HEK293 (cell line): ENCODE results near the gene APOBEC2.

Experiments
- CTCF ChIA-PET: fragments of 350-600 bp; formaldehyde crosslinking; extraction: SDS; loops from one replicate; lab custom pipeline; 2021; ENCODE audit warnings: antibody characterized with exemption; lab: Yijun Ruan, JAX
- POLR2A ChIA-PET: fragments of 300-600 bp; formaldehyde crosslinking; extraction: SDS; loops from one replicate; lab custom pipeline; 2020; ENCODE audit warnings: antibody characterized with exemption, inconsistent platforms; lab: Yijun Ruan, JAX
- H3K27ac ChIP-seq: fragments of 200-500 bp; sonication (Bioruptor generic); 2 replicates; pipeline ENCODE4 v1.5.1; 2014; ENCODE audit warnings: low read depth, low read length, control low read depth, inconsistent platforms; ENCODE audit errors: extremely low read depth
- H3K36me3 ChIP-seq, 2 experiments: fragments of 200-500 bp in 1 of 2; sonication (Bioruptor generic) in 1 of 2; 1 replicate in 1 of 2; 2 replicates in 1 of 2; pipeline ENCODE4 v1.5.1; 2014 to 2017; ENCODE audit warnings: inconsistent platforms in 2 of 2, low read length in 2 of 2; ENCODE audit not compliant: control insufficient read depth in 2 of 2, insufficient read depth in 1 of 2
- H3K4me1 ChIP-seq: fragments of 200-500 bp; sonication (Bioruptor generic); 2 replicates; pipeline ENCODE4 v1.5.1; 2014; ENCODE audit warnings: mild to moderate bottlenecking, low read length, inconsistent platforms; ENCODE audit not compliant: control insufficient read depth, insufficient read depth
- H3K4me3 ChIP-seq: 2 replicates; pipeline ENCODE4 v1.5.1; 2011; ENCODE audit warnings: low read depth, mild to moderate bottlenecking, control low read depth, low read length, moderate library complexity
- H3K9me3 ChIP-seq: fragments of 200-500 bp; sonication (Bioruptor generic); 2 replicates; pipeline ENCODE4 v1.5.1; 2014; ENCODE audit warnings: low read depth, low read length, inconsistent platforms; ENCODE audit not compliant: control insufficient read depth, insufficient read depth
- GLI4 ChIP-seq: fragments of 450-650 bp; formaldehyde crosslinking; IDR thresholded peaks from 2 replicates; pipeline ENCODE4 v1.5.1; 2016; ENCODE audit warnings: missing biosample characterization, missing genetic modification characterization
- MZF1 ChIP-seq: fragments of 450-650 bp; formaldehyde crosslinking; IDR thresholded peaks from 2 replicates; pipeline ENCODE4 v1.5.1; 2017; ENCODE audit warnings: missing biosample characterization, missing genetic modification characterization, borderline replicate concordance
- SALL2 ChIP-seq: fragments of 450-650 bp; formaldehyde crosslinking; IDR thresholded peaks from 2 replicates; pipeline ENCODE4 v1.5.0; 2017; ENCODE audit warnings: missing biosample characterization, mild to moderate bottlenecking, missing genetic modification characterization, borderline replicate concordance
- SP3 ChIP-seq: fragments of 450-650 bp; formaldehyde crosslinking; IDR thresholded peaks from 2 replicates; pipeline ENCODE4 v1.5.1; 2016; ENCODE audit warnings: missing biosample characterization, missing genetic modification characterization
- ZNF138 ChIP-seq: fragments of 450-650 bp; formaldehyde crosslinking; IDR thresholded peaks from 2 replicates; pipeline ENCODE4 v1.5.1; 2016; ENCODE audit warnings: missing biosample characterization, missing genetic modification characterization, borderline replicate concordance
- ZNF146 ChIP-seq: fragments of 450-650 bp; formaldehyde crosslinking; IDR thresholded peaks from 2 replicates; pipeline ENCODE4 v1.5.1; 2016; ENCODE audit warnings: missing biosample characterization, missing genetic modification characterization
- ZNF184 ChIP-seq: fragments of 450-650 bp; IDR thresholded peaks from 2 replicates; pipeline ENCODE4 v1.5.1; 2018; ENCODE audit warnings: missing biosample characterization, mild to moderate bottlenecking, missing genetic modification characterization
- ZNF214 ChIP-seq: fragments of 450-650 bp; formaldehyde crosslinking; IDR thresholded peaks from 2 replicates; pipeline ENCODE4 v1.5.1; 2017; ENCODE audit warnings: missing biosample characterization, mild to moderate bottlenecking, missing genetic modification characterization, borderline replicate concordance
- ZNF37A ChIP-seq: fragments of 450-650 bp; IDR thresholded peaks from 2 replicates; pipeline ENCODE4 v1.5.1; 2018; ENCODE audit warnings: missing biosample characterization, missing genetic modification characterization
- ZNF48 ChIP-seq: fragments of 450-650 bp; formaldehyde crosslinking; IDR thresholded peaks from 2 replicates; pipeline ENCODE4 v1.5.1; 2016; ENCODE audit warnings: missing biosample characterization, missing genetic modification characterization
- ZNF530 ChIP-seq: fragments of 450-650 bp; formaldehyde crosslinking; IDR thresholded peaks from 2 replicates; pipeline ENCODE4 v1.5.1; 2016; ENCODE audit warnings: low read depth, missing biosample characterization, missing genetic modification characterization
- ZNF548 ChIP-seq: fragments of 450-650 bp; formaldehyde crosslinking; IDR thresholded peaks from 2 replicates; pipeline ENCODE4 v1.5.1; 2016; ENCODE audit warnings: missing biosample characterization, missing genetic modification characterization
- ZNF610 ChIP-seq: fragments of 450-650 bp; formaldehyde crosslinking; IDR thresholded peaks from 2 replicates; pipeline ENCODE4 v1.5.1; 2016; ENCODE audit warnings: missing biosample characterization, missing genetic modification characterization, borderline replicate concordance
- ZNF654 ChIP-seq: fragments of 450-650 bp; formaldehyde crosslinking; IDR thresholded peaks from 2 replicates; pipeline ENCODE4 v1.5.1; 2016; ENCODE audit warnings: low read depth, missing biosample characterization, missing genetic modification characterization
- ZNF747 ChIP-seq: fragments of 450-650 bp; formaldehyde crosslinking; IDR thresholded peaks from 2 replicates; pipeline ENCODE4 v1.5.1; 2016; ENCODE audit warnings: missing biosample characterization, missing genetic modification characterization
- ZNF777 ChIP-seq: fragments of 450-650 bp; formaldehyde crosslinking; IDR thresholded peaks from 2 replicates; pipeline ENCODE4 v1.5.1; 2017; ENCODE audit warnings: missing biosample characterization, missing genetic modification characterization, borderline replicate concordance
- TF ChIP-seq, protein P1 (sequence below): fragments of 450-650 bp; formaldehyde crosslinking; IDR thresholded peaks from 2 replicates; pipeline ENCODE4 v1.5.1; 2016; ENCODE audit warnings: missing biosample characterization, missing genetic modification characterization
- TF ChIP-seq, protein P2 (sequence below): fragments of 450-650 bp; formaldehyde crosslinking; IDR thresholded peaks from 2 replicates; pipeline ENCODE4 v1.5.1; 2016; ENCODE audit warnings: missing biosample characterization, missing genetic modification characterization, borderline replicate concordance
- TF ChIP-seq, protein P3 (sequence below): fragments of 450-650 bp; formaldehyde crosslinking; IDR thresholded peaks from 2 replicates; pipeline ENCODE4 v1.5.1; 2016; ENCODE audit warnings: missing biosample characterization, missing genetic modification characterization, low read depth
- TF ChIP-seq, protein P4 (sequence below): IDR thresholded peaks from 2 replicates; pipeline ENCODE4 v1.6.1; 2011; ENCODE audit warnings: mild to moderate bottlenecking, low read depth, low read length, borderline replicate concordance
- TF ChIP-seq, protein P5 (sequence below): fragments of 450-650 bp; formaldehyde crosslinking; IDR thresholded peaks from 2 replicates; pipeline ENCODE4 v1.5.1; 2017; ENCODE audit warnings: missing biosample characterization, missing genetic modification characterization

The APOBEC2 gene

DNA sequence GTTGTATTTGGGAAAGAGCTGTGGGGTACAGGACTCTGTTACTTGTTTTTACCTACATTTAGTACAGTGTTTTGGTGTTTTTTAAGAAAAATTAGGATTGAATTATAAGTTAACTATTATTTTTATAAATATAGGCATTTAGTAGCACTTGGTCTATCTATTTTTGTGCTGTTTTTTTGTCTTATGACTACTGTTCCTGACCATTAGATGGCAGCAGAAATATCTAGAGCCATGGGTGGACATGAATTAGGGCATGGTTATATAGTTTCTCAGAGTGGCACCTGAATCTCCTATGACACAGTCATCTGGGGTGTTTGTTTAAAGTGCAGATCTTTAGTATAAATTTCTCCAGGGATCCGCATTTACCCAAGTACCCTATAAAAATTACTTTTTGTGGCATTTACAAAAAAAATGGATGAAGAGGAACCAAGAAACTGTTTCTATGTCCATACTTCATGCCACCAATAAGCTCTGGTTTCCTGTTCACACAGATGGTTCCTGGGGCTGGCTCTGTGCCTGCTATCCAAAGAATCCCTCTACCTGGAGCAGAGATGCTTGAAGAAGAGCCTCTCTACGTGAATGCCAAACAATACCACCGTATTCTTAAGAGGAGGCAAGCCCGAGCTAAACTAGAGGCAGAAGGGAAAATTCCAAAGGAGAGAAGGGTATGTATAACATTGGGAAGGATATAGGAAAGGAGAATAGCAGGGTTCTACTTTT, 39.6 kb downstream of the APOBEC2 start:
- TF ChIP-seq ZNF184 (tag by site-specific recombination) (no peak), ZNF654 (peak; percentile 24; the same call in 1 of the 2 replicates)
- ChIA-PET CTCF (interaction anchor here (0.5 to 3.9 kb wide), 18 partner anchors 9 to 302 kb away, joined by 3 to 42 read pairs (median 4); partner anchors contain the start of gene TREML4), POLR2A (interaction anchor here (1.1 kb wide), 1 partner anchor 20 kb away, joined by 4 read pairs; the partner anchor contains the start of genes NFYA and OARD1)
- Histone ChIP-seq H3K9me3 (no peaks in the 10 kb centered on the region), H3K36me3 (peaks cover 74 to 87% of the 10 kb centered on the region in 2 experiments), H3K4me3 (no peak overlapping the region), H3K27ac (no peak overlapping the region), H3K4me1 (no peaks in the 10 kb centered on the region)

DNA sequence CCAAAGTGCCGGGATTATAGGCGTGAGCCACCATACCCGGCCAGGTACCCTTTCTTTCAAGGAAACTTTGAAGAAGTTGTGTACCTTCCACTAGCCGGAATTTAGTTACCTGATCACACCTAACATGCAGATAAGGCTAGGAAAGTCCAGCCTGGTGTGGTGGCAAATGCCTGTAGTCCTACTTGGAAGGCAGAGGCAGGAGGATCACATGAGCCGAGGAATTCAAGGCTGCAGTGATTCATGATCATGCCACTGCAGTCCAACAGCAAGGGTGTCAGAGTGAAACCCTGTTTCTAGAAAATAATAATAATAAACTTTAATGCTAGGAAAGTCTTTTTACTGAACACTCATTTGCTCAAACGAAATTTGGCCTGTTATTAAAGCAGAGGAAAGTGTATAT, 40.7 kb downstream of the APOBEC2 start:
- CTCF ChIA-PET: interaction anchor here (0.6 to 3.9 kb wide), 8 partner anchors 10 to 850 kb away, joined by 3 to 42 read pairs (median 4); no protein-coding TSS in a partner anchor
- Histone ChIP-seq H3K36me3 (peaks cover 79 to 96% of the 10 kb centered on the region in 2 experiments), H3K27ac (no peak overlapping the region), H3K4me1 (no peaks in the 10 kb centered on the region), H3K4me3 (no peak overlapping the region), H3K9me3 (no peaks in the 10 kb centered on the region)
- no peak for TF ChIP-seq SALL2 (tag by site-specific recombination)
- no peak for TF ChIP-seq ZNF146 (tag by site-specific recombination)
- no peak for TF ChIP-seq GLI4 (tag by site-specific recombination)
- no peak for TF ChIP-seq MZF1 (tag by site-specific recombination)
- no peak for TF ChIP-seq ZNF37A
- no peak for TF ChIP-seq SP3 (tag by site-specific recombination)
- TF ChIP-seq, protein P1, sequence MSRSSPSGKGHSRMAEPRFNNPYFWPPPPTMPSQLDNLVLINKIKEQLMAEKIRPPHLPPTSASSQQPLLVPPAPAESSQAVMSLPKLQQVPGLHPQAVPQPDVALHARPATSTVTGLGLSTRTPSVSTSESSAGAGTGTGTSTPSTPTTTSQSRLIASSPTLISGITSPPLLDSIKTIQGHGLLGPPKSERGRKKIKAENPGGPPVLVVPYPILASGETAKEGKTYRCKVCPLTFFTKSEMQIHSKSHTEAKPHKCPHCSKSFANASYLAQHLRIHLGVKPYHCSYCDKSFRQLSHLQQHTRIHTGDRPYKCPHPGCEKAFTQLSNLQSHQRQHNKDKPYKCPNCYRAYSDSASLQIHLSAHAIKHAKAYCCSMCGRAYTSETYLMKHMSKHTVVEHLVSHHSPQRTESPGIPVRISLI (tag by site-specific recombination): no peak
- POLR2A ChIA-PET: interaction anchor here (1.1 kb wide), 1 partner anchor 21 kb away, joined by 4 read pairs; the partner anchor contains the start of genes NFYA and OARD1

DNA sequence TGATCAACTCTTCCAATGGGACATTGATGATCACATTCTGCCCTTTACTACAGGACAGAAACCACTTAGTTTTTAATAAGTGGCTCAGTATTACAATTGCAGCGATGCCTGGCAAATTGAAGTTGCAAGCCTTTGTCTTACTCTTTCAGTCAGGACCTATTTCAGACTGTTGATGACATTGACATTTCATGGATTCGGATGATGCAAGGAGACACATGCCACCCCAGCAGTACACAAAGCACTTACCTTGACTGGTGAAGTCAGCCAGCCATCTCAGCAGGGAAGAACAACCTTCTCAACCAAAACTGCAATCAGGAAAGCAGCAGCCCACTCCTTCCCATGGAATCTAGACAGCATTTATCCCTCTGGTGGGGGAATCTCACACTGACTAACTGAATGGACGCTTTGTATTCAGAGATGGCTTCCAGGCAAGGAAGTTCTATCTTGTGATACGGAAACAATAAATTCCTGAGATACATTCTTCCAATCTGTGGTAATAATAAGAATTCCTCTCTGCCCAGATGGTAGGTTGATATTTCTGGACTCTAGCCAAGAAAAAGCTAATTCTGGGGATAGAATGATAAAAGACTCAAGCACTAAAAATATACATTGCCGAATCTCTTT, 44.6 kb downstream of the APOBEC2 start:
- Histone ChIP-seq H3K4me1 (no peaks in the 10 kb centered on the region), H3K36me3 (peaks cover 70 to 80% of the 10 kb centered on the region in 2 experiments), H3K9me3 (no peaks in the 10 kb centered on the region), H3K4me3 (no peak overlapping the region), H3K27ac (no peak overlapping the region)
- ChIA-PET CTCF (interaction anchor here (0.6 to 1.2 kb wide), 2 partner anchors 85 to 1853 kb away, joined by 3 to 5 read pairs; no protein-coding TSS in a partner anchor), POLR2A (no interaction called here)
- TF ChIP-seq, protein P2, sequence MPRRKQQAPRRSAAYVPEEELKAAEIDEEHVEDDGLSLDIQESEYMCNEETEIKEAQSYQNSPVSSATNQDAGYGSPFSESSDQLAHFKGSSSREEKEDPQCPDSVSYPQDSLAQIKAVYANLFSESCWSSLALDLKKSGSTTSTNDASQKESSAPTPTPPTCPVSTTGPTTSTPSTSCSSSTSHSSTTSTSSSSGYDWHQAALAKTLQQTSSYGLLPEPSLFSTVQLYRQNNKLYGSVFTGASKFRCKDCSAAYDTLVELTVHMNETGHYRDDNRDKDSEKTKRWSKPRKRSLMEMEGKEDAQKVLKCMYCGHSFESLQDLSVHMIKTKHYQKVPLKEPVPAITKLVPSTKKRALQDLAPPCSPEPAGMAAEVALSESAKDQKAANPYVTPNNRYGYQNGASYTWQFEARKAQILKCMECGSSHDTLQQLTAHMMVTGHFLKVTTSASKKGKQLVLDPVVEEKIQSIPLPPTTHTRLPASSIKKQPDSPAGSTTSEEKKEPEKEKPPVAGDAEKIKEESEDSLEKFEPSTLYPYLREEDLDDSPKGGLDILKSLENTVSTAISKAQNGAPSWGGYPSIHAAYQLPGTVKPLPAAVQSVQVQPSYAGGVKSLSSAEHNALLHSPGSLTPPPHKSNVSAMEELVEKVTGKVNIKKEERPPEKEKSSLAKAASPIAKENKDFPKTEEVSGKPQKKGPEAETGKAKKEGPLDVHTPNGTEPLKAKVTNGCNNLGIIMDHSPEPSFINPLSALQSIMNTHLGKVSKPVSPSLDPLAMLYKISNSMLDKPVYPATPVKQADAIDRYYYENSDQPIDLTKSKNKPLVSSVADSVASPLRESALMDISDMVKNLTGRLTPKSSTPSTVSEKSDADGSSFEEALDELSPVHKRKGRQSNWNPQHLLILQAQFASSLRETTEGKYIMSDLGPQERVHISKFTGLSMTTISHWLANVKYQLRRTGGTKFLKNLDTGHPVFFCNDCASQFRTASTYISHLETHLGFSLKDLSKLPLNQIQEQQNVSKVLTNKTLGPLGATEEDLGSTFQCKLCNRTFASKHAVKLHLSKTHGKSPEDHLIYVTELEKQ (tag by site-specific recombination): no peak
- TF ChIP-seq, protein P3, sequence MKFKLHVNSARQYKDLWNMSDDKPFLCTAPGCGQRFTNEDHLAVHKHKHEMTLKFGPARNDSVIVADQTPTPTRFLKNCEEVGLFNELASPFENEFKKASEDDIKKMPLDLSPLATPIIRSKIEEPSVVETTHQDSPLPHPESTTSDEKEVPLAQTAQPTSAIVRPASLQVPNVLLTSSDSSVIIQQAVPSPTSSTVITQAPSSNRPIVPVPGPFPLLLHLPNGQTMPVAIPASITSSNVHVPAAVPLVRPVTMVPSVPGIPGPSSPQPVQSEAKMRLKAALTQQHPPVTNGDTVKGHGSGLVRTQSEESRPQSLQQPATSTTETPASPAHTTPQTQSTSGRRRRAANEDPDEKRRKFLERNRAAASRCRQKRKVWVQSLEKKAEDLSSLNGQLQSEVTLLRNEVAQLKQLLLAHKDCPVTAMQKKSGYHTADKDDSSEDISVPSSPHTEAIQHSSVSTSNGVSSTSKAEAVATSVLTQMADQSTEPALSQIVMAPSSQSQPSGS (tag by site-specific recombination): no peak
- TF ChIP-seq ZNF48 (tag by site-specific recombination) (no peak), ZNF146 (tag by site-specific recombination) (no peak), ZNF530 (tag by site-specific recombination) (no peak), ZNF747 (tag by site-specific recombination) (no peak), ZNF610 (tag by site-specific recombination) (no peak), ZNF548 (no peak), ZNF777 (tag by site-specific recombination) (no peak), ZNF138 (tag by site-specific recombination) (no peak), ZNF214 (tag by site-specific recombination) (no peak)
- TF ChIP-seq, protein P4, sequence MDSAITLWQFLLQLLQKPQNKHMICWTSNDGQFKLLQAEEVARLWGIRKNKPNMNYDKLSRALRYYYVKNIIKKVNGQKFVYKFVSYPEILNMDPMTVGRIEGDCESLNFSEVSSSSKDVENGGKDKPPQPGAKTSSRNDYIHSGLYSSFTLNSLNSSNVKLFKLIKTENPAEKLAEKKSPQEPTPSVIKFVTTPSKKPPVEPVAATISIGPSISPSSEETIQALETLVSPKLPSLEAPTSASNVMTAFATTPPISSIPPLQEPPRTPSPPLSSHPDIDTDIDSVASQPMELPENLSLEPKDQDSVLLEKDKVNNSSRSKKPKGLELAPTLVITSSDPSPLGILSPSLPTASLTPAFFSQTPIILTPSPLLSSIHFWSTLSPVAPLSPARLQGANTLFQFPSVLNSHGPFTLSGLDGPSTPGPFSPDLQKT: no peak
- TF ChIP-seq, protein P5, sequence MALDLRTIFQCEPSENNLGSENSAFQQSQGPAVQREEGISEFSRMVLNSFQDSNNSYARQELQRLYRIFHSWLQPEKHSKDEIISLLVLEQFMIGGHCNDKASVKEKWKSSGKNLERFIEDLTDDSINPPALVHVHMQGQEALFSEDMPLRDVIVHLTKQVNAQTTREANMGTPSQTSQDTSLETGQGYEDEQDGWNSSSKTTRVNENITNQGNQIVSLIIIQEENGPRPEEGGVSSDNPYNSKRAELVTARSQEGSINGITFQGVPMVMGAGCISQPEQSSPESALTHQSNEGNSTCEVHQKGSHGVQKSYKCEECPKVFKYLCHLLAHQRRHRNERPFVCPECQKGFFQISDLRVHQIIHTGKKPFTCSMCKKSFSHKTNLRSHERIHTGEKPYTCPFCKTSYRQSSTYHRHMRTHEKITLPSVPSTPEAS (tag by site-specific recombination): no peak
